ENCODE data around the gene KRTAP9-7. TPM values are rescaled to one million over a fixed set of nuclear protein-coding genes. Genes with fewer than 3 reads are reported as not detected.

The KRTAP9-7 gene
- total RNA-seq, 1 donor from 2014 or later: not detected

GRCh38 chr17:41271858-41272257 is 3.6 kb upstream of the KRTAP9-7 start:
- no peak for DNase-seq

GRCh38 chr17:41278176-41278955 is 2.9 kb downstream of the KRTAP9-7 start:
- DNase-seq: no peak

DNA sequence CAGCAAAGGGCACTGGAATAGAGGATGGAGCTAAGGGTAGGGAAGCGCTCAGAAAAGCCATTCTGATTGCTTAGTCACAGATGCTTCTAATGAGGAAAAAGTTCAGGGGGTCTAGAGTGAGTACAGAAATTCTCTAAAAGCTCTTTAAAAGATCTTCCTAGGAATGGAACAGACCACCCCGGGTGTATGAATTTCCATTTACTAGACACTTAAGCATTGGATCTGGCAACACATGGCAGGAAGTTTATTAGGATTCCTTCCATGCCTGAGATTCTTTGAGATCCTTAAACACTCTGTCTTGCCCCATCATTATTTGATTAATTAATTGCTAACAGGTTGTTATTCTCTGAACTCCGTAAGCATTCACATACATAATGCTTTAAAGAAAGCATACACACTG is 8.5 kb downstream of the KRTAP9-7 start:
- DNase-seq: no peak

DNA sequence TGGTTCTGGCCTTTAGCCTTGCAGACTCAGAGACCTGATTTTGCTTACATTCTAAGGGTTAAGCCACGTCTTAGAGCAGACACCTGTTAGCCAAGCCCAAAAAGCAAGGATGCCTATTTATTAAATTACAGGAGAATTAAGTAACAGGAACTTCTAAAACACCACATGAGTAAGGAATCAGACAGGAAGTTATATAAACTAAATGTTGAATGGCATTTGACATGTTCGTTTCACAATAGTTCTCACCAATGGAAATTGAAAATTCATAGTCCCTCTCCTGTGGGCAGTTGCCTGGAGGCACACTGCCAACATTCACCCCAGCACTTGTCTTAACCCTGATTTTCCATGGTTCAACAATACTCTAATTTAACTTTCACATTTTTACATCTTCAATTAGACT is 9.0 kb downstream of the KRTAP9-7 start:
- DNase-seq: no peak

DNA sequence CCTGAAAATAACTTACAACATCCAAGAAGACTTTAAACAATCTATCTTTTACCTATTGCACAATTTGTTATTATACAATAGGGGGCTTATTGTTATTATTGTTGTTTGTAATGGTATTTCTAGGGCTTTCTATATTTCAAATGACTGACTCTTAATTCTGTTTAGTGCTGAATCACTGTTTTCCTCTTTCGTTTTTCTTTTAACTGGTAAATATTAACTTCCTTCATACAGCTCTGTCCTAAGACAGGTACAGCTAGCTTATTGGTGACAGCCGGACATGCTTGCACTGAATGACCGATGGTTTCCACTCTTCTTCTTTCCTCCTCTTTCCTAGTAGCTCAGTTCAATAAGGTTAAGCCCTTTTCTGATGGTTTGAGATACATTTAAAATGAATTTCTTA is 11.6 kb downstream of the KRTAP9-7 start:
- DNase-seq: no peak

- no peak for DNase-seq
These were observed 18.5 kb downstream of the KRTAP9-7 start for GRCh38 chr17:41294016-41294415.

GRCh38 chr17:41296846-41297245 is 21.3 kb downstream of the KRTAP9-7 start:
- DNase-seq: no peak

GRCh38 chr17:41298458-41299135 is 23.1 kb downstream of the KRTAP9-7 start:
- DNase-seq: no peak

DNA sequence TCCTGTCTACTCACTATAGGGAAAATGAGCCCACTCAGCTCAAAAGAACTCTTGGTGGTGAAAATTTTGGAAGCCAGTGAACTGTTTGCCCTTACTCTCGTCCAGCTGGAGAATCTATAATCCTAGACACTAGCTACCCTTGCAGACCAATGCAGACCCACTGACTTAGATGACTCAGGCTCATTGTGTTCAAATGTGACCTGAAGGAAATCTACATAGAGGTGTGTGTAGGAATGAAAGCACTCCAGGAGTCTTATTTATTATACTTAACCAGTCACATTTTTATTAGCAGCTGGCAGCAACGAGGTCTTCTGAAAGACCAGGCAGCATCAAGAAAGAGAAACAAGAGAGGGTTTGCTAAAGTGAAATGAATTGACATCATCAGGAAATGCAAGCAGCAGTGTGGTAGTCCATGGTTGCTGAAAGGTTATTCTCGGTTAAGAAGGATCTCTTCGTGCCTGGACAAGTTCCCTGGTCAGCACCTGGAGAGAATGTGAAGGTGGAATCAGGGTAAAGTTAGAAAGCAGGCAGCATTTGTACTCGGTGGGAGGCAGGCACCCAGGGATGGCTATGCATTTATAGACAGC is 25.8 kb downstream of the KRTAP9-7 start:
- DNase-seq: no peak

DNA sequence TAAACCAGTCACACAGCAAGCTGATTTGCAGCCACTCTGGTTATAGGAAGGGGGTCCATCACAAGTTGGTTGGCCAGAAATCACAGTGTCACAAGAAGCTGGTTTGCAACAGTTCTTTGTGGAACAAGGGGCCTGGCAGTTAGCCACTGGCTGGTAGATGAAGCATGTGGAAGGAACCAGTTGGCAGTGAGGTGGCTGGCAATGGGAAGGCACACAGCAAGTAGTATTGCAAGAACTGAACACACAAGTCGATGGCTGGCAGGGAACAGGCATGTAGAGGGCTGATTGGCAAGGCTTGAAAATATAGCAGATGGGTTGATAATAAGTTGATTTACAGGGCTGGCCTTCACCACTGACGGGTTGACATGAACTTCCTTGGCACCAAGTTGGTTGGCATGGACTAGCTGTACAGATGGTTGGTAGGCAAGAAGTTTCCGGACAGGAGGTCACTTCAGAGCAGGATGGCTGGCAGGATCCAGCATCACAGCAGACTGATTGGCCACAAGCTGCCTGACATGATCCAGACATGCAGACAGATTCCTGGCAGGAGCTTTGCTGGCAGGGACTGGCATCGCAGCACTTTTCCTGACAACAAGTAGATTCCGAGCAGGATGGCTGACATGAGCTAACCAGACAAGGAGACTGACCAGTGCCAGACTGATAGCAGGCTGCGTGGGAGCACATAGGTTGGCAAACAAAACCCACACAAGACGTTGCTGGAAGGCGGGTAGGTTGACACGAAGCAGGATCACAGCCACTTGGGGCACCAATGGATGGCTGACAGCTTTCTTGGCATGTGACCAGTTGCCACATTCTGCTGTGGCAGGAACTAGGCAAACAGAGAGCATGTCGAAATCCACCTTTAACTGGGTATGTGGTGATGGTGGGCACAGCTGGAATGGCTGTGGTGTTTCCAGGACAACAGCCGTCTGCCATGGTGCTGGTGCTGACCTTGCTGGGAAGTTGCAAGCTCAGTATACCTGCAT is 26.7 kb downstream of the KRTAP9-7 start, which contains the start of gene KRTAP29-1:
KRTAP29-1 (minus strand) TSS at position 936 of the 986 bp plus-strand sequence; CDS start at position 936, 0 bp downstream.
- DNase-seq: no peak

- no peak for DNase-seq
These were observed 27.5 kb downstream of the KRTAP9-7 start for GRCh38 chr17:41302981-41303380.

GRCh38 chr17:41304091-41304490 is 28.6 kb downstream of the KRTAP9-7 start:
- DNase-seq: no peak

- DNase-seq: no peak
These were observed 32.1 kb downstream of the KRTAP9-7 start for GRCh38 chr17:41307647-41308046.

GRCh38 chr17:41308251-41308917 is 32.9 kb downstream of the KRTAP9-7 start:
- no peak for DNase-seq

DNA sequence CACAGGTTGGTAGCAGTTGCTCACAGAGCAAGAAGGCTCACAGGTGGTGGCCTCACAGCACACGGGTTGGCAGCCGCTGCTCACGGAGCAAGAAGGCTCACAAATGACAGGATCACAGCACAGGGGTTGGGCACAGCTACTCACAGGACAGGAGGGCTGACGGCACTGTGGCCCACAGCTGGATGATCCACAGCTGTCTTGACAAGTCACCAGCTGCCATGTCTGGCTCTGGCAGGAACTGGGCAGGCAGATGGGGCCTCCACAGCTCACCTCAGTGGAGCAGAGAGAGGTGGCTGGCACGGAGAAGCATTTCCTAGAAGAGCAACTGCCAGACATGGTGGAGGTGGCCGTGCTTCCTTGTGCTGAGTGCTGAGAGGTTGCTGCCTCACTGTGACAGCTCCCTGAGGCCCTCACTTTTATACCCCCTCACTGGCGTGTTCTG is 33.4 kb downstream of the KRTAP9-7 start, which contains the start of gene KRTAP16-1:
KRTAP16-1 (minus strand) TSS at position 392 of the 442 bp plus-strand sequence; CDS start at position 336, 56 bp downstream.
- no peak for DNase-seq

GRCh38 chr17:41311111-41311510 is 35.6 kb downstream of the KRTAP9-7 start:
- no peak for DNase-seq

GRCh38 chr17:41315204-41315794 is 39.8 kb downstream of the KRTAP9-7 start, which contains the start of gene KRTAP17-1:
Gene KRTAP17-1, minus strand, starts transcription at chr17:41315710. Its CDS starts 60 bp downstream, at chr17:41315650.
- DNase-seq: no peak

GRCh38 chr17:41315814-41316445 is 40.4 kb downstream of the KRTAP9-7 start:
- DNase-seq: no peak

DNA sequence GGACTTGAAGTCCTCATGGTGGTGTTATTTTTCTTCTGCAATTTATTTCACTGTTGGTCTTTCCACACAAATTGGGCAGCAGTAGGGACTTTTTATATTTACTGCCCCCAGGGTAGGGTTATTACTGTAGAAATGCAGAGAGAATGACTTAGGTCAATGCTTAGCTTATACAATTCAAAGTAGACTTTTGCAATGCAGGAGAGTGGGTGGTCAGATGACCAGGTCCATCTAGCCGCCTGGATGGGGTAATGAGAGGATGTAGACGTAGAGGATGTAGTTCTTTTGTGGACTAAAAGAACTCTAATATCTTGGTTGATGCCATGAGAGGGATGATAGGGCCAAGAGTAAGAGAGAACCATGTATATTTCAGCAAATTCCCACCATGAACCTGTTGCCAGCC is 42.7 kb downstream of the KRTAP9-7 start:
- no peak for DNase-seq
